Endothelial cell of umbilical vein (primary cell): ENCODE results near the gene SLC25A30. TPM values are rescaled to one million over a fixed set of nuclear protein-coding genes. Genes with fewer than 3 reads are reported as not detected.
"Not testable (repeated sequence)": the region's sequence is repeated elsewhere in the genome, so short reads cannot be mapped to it uniquely, and the experiment has no call there.

Experiments
- BruUV-seq: library from RNA; stranded (reverse); fragments of 400-500 nt; replicated peaks from 2 replicates; lab custom pipeline; 2021; lab: Mats Ljungman, UMichigan
- CTCF ChIA-PET: fragments of 300-600, 350-600 bp; sonication (Branson Sonifier 250); formaldehyde crosslinking; loops from one replicate; lab custom pipeline; 2021; ENCODE audit warnings: antibody characterized with exemption, inconsistent platforms; lab: Charles Lee
- POLR2A ChIA-PET: fragments of 300-600, 350-600 bp; sonication (Branson Sonifier 250); formaldehyde crosslinking; loops from one replicate; lab custom pipeline; 2021; ENCODE audit warnings: antibody characterized with exemption, inconsistent platforms; lab: Charles Lee
- DNase-seq: peaks from one replicate; pipeline ENCODE4 v3.0.0-alpha.2; 2011; ENCODE audit warnings: low read depth, low spot score
- FAIRE-seq: peaks from 2 replicates; lab custom pipeline; 2011; peaks lifted over from hg19 to GRCh38; lab: Jason Lieb, UNC
- H2AFZ ChIP-seq: 2 replicates; pipeline ENCODE4 v1.6.0; 2012; ENCODE audit warnings: low read depth, low read length, control low read depth, inconsistent platforms
- H3K27ac ChIP-seq: 2 replicates; pipeline ENCODE4 v1.5.1; 2011; ENCODE audit warnings: low read depth, mild to moderate bottlenecking, control low read depth, low read length, moderate library complexity; ENCODE audit not compliant: insufficient read depth
- H3K27me3 ChIP-seq, 2 experiments: 2 replicates each; pipeline versions ENCODE4 v1.6.0 to v1.6.1; 2011; ENCODE audit warnings: low read length in 2 of 2, mixed read lengths in 1 of 2; ENCODE audit not compliant: control insufficient read depth in 2 of 2, insufficient read depth in 2 of 2
- H3K36me3 ChIP-seq, 2 experiments: 2 replicates in 1 of 2; 3 replicates in 1 of 2; pipeline ENCODE4 v1.5.1; 2011; ENCODE audit warnings: low read length in 2 of 2, mild to moderate bottlenecking in 1 of 2, moderate library complexity in 1 of 2; ENCODE audit not compliant: control insufficient read depth in 2 of 2, insufficient read depth in 2 of 2; ENCODE audit errors: extremely low read depth in 1 of 2
- H3K4me1 ChIP-seq: 3 replicates; pipeline ENCODE4 v1.5.1; 2011; ENCODE audit warnings: mild to moderate bottlenecking, low read length; ENCODE audit not compliant: control insufficient read depth, insufficient read depth; ENCODE audit errors: extremely low read depth
- H3K4me2 ChIP-seq: 2 replicates; pipeline ENCODE4 v1.6.1; 2011; ENCODE audit warnings: low read length, control low read depth, mixed read lengths; ENCODE audit not compliant: insufficient read depth
- H3K4me3 ChIP-seq, 3 experiments: fragments of 200-600 bp in 1 of 3; sonication (generic), shearing (Covaris generic) in 1 of 3; replicated peaks in 1 of 3; 2 replicates each; pipeline ENCODE4 v1.5.1; 2011 to 2016; ENCODE audit warnings: control low read depth in 3 of 3, low read length in 3 of 3, mild to moderate bottlenecking in 2 of 3, inconsistent platforms in 1 of 3, low read depth in 1 of 3, moderate library complexity in 1 of 3; ENCODE audit not compliant: insufficient read depth in 1 of 3
- H3K79me2 ChIP-seq: 2 replicates; pipeline ENCODE4 v1.6.0; 2012; ENCODE audit warnings: low read length, inconsistent platforms; ENCODE audit not compliant: control insufficient read depth, insufficient read depth
- H3K9ac ChIP-seq: replicated peaks from 2 replicates; pipeline ENCODE3; 2011; ENCODE audit warnings: low read length, control low read depth; ENCODE audit not compliant: insufficient read depth; ENCODE audit errors: extremely low read depth
- H3K9me1 ChIP-seq: replicated peaks from 3 replicates; pipeline ENCODE4 v1.6.0; 2011; ENCODE audit warnings: mild to moderate bottlenecking, low read length; ENCODE audit not compliant: control insufficient read depth, insufficient read depth; ENCODE audit errors: extremely low read depth
- H3K9me3 ChIP-seq: replicated peaks from 2 replicates; pipeline ENCODE4 v1.5.1; 2012; ENCODE audit warnings: low read length, inconsistent platforms; ENCODE audit not compliant: control insufficient read depth, insufficient read depth
- H4K20me1 ChIP-seq: replicated peaks from 2 replicates; pipeline ENCODE3; 2011; ENCODE audit warnings: mild to moderate bottlenecking, low read length; ENCODE audit not compliant: control insufficient read depth, insufficient read depth; ENCODE audit errors: extremely low read depth
- EZH2 ChIP-seq: IDR thresholded peaks from 2 replicates; pipeline ENCODE4 v1.6.1; 2012; ENCODE audit warnings: borderline replicate concordance, low read depth, mild to moderate bottlenecking, moderate library complexity, low read length, inconsistent platforms; ENCODE audit not compliant: severe bottlenecking
- FOS ChIP-seq: IDR thresholded peaks from 2 replicates; pipeline ENCODE4 v1.6.1; 2011; ENCODE audit warnings: mild to moderate bottlenecking, low read length, moderate library complexity, borderline replicate concordance; ENCODE audit not compliant: insufficient read depth
- GATA2 ChIP-seq: IDR thresholded peaks from 2 replicates; pipeline ENCODE4 v1.7.0; 2011; ENCODE audit warnings: low read depth, mild to moderate bottlenecking, moderate library complexity, mixed read lengths, low read length; ENCODE audit not compliant: insufficient read length, insufficient read depth
- JUN ChIP-seq: IDR thresholded peaks from 2 replicates; pipeline ENCODE4 v1.6.1; 2011; ENCODE audit warnings: borderline replicate concordance, low read depth; ENCODE audit not compliant: insufficient read length, insufficient read depth
- MAX ChIP-seq: IDR thresholded peaks from 2 replicates; pipeline ENCODE4 v1.6.1; 2011; ENCODE audit not compliant: insufficient read depth, insufficient read length
- MYC ChIP-seq: IDR thresholded peaks from one replicate; pipeline ENCODE4 v1.6.1; 2011; ENCODE audit warnings: mild to moderate bottlenecking, low read depth, low read length
- POLR2A ChIP-seq: IDR thresholded peaks from 2 replicates; pipeline ENCODE4 v1.6.1; 2012; ENCODE audit warnings: low read depth, mild to moderate bottlenecking, control low read depth, low read length
- POLR2AphosphoS5 ChIP-seq: IDR thresholded peaks from 2 replicates; pipeline ENCODE4 v1.6.1; 2012; ENCODE audit warnings: low read depth, mild to moderate bottlenecking, control low read depth, low read length, moderate library complexity; ENCODE audit not compliant: insufficient read depth
- dilution Hi-C: fragments of 300-500 bp; cut with MboI; formaldehyde crosslinking; loops from one replicate; pipeline ENCODE4 v1.15.0; 2019; ENCODE audit warnings: low sequenced_read_pairs; ENCODE audit not compliant: extremely low pct_ligation_motif_present
- intact Hi-C: fragments of 100-400 bp; cut with micrococcal nuclease; formaldehyde crosslinking; loops from one replicate; pipeline ENCODE4 v1.10.0; 2022
- polyA plus RNA-seq, 4 experiments: library from polyadenylated mRNA; depleted of rRNA in 3 of 4; stranded (reverse) in 3 of 4; unstranded in 1 of 4; fragments of >200 nt; gene quantifications; 2 replicates each; pipeline versions ENCODE4 v1.2.1 to v1.2.3, GENCODE V29; 2011 to 2012; ENCODE audit warnings: missing spikeins in 1 of 4
- total RNA-seq: library from RNA; stranded (reverse); gene quantifications from 2 replicates; pipeline ENCODE4 v1.2.3, GENCODE V29; 2021
- TF ChIP-seq, protein P1 (sequence below), 2 donors: IDR thresholded peaks; 1 replicate in 1 of 2; 2 replicates in 1 of 2; pipeline ENCODE4 v1.5.1; 2011; ENCODE audit warnings: low read length in 2 of 2, mild to moderate bottlenecking in 2 of 2, moderate library complexity in 2 of 2, control low read depth in 1 of 2, inconsistent platforms in 1 of 2, low read depth in 1 of 2; ENCODE audit not compliant: insufficient read depth in 1 of 2; ENCODE audit errors: extremely low read depth in 1 of 2

Gene SLC25A30
- total and polyA plus RNA-seq, 2 donors (not counting 3 experiments of a cell fraction or from before 2014, with no cell fraction given): 13.3 to 27.0 TPM

DNA sequence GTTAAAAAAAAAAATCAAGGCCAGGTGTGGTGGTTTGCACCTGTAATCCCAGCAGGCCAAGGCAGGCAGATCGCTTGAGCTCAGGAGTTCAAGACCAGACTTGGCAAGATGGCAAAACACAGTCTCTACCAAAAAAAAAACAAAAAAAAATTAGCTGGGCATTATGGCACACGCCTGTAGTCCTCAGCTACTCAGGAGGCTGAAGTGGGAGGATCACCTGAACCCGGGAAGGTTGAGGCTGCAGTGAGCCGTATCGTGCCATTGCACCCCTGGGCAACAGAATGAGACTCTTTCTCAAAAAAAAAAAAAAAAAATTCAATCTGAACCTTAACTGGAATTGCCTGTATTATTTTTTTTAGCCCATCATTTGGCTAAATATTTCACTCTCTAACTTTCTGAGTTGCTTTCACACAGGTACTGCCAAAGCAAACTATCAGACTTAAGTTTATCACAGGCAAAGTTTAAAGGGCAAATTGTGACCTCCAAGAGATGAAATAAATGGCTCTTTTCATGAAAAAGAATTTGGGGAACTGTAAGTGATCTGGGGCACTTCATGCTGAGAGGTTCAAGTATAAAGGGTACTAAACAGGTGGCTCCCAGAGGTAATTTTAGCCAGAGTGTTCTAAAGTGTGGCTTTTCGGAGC, 14.7 kb upstream of the SLC25A30 start:
- Histone ChIP-seq H3K36me3 (no peaks in the 10 kb centered on the region), H3K27me3 (no peaks in the 10 kb centered on the region), H3K4me1 (no peaks in the 10 kb centered on the region), H3K27ac (no peak overlapping the region), H2AFZ (no peak overlapping the region), H3K9me1 (no peaks in the 10 kb centered on the region), H3K9me3 (no peaks in the 10 kb centered on the region), H3K4me2 (no peak overlapping the region), H3K9ac (no peak overlapping the region), H3K79me2 (no peaks in the 10 kb centered on the region), H4K20me1 (no peaks in the 10 kb centered on the region), H3K4me3 (no peak overlapping the region)
- dilution Hi-C loops (no loop called here), intact Hi-C loops (no loop called here)
- FAIRE-seq (no peak), DNase-seq (no peak)
- POLR2A ChIA-PET: no interaction called here
- CTCF ChIA-PET: interaction anchor here (1.5 kb wide), 1 partner anchor 15 kb away, joined by 3 read pairs; the partner anchor contains the start of gene SLC25A30
- BruUV-seq: no TSS peak
- TF ChIP-seq MAX: no peak
- TF ChIP-seq POLR2A: no peak
- TF ChIP-seq FOS: no peak
- no peak for TF ChIP-seq EZH2
- TF ChIP-seq, protein P1, sequence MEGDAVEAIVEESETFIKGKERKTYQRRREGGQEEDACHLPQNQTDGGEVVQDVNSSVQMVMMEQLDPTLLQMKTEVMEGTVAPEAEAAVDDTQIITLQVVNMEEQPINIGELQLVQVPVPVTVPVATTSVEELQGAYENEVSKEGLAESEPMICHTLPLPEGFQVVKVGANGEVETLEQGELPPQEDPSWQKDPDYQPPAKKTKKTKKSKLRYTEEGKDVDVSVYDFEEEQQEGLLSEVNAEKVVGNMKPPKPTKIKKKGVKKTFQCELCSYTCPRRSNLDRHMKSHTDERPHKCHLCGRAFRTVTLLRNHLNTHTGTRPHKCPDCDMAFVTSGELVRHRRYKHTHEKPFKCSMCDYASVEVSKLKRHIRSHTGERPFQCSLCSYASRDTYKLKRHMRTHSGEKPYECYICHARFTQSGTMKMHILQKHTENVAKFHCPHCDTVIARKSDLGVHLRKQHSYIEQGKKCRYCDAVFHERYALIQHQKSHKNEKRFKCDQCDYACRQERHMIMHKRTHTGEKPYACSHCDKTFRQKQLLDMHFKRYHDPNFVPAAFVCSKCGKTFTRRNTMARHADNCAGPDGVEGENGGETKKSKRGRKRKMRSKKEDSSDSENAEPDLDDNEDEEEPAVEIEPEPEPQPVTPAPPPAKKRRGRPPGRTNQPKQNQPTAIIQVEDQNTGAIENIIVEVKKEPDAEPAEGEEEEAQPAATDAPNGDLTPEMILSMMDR (IDR thresholded peaks at IDR 0.05; ENCODE audit: extremely low read depth in 1 of 2, insufficient read depth in 1 of 2, low read depth in 1 of 2, low read length in 2 of 2): no peak
- no peak for TF ChIP-seq GATA2
- no peak for TF ChIP-seq MYC
- TF ChIP-seq JUN: no peak
- TF ChIP-seq POLR2AphosphoS5: no peak

- DNase-seq, H3K4me3 ChIP-seq, dilution Hi-C loops, H3K9me3 ChIP-seq, H3K9me1 ChIP-seq, H3K27me3 ChIP-seq, FAIRE-seq, POLR2A ChIA-PET, BruUV-seq, H3K4me2 ChIP-seq, H3K36me3 ChIP-seq, H3K9ac ChIP-seq, H3K79me2 ChIP-seq, H2AFZ ChIP-seq, H3K27ac ChIP-seq, intact Hi-C loops, H3K4me1 ChIP-seq, H4K20me1 ChIP-seq: not testable (repeated sequence)
- CTCF ChIA-PET: interaction anchor here (0.6 kb wide), 1 partner anchor 866 kb away, joined by 3 read pairs; no protein-coding TSS in a partner anchor
Measured at GRCh38 chr13:45426056-45426841, 8.1 kb upstream of the SLC25A30 start.
